ENCODE results near the gene ANO7.

ANO7 gene

DNA sequence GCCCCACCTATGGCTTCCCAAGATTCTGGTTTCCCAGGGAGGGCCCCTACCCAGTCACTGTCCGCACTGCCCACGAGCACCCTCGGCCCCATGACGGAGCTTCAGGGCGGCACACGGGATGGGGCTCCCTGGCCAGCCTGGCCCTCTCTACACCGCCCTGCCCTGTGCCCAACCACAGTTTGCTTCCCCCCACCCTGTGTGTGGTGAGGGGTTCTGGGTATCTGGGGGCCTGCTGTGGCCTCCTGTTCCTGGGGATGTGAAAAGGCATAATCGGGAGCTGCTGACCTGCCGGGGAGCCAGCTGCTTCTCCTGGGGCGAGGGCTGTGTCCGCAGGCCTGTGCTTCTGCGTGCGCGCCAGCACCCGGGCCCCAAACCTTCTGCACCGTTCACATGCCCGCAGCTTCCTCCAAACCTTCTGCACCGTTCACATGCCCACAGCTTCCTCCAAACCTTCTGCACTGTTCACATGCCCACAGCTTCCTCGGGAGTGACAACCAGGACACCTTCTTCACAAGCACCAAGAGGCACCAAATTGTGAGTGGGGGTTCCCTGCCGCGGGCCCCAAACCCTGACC lies 12.4 kb downstream of the ANO7 start:
- H3K4me2 ChIP-seq (ENCODE audit: low read length): no peak overlapping the region
- no peaks in the 10 kb centered on the region for H3K36me3 ChIP-seq (replicated peaks; ENCODE audit: low read depth, low read length)
- no peak overlapping the region for H3K27ac ChIP-seq (ENCODE audit: low read length)
- TF ChIP-seq EZH2phosphoT487 (IDR thresholded peaks at IDR 0.05; ENCODE audit: low read depth): no peak
- TF ChIP-seq, protein P1, sequence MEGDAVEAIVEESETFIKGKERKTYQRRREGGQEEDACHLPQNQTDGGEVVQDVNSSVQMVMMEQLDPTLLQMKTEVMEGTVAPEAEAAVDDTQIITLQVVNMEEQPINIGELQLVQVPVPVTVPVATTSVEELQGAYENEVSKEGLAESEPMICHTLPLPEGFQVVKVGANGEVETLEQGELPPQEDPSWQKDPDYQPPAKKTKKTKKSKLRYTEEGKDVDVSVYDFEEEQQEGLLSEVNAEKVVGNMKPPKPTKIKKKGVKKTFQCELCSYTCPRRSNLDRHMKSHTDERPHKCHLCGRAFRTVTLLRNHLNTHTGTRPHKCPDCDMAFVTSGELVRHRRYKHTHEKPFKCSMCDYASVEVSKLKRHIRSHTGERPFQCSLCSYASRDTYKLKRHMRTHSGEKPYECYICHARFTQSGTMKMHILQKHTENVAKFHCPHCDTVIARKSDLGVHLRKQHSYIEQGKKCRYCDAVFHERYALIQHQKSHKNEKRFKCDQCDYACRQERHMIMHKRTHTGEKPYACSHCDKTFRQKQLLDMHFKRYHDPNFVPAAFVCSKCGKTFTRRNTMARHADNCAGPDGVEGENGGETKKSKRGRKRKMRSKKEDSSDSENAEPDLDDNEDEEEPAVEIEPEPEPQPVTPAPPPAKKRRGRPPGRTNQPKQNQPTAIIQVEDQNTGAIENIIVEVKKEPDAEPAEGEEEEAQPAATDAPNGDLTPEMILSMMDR (IDR thresholded peaks at IDR 0.05; ENCODE audit: low read depth, low read length): no peak
- no peak overlapping the region for H3K4me3 ChIP-seq (ENCODE audit: low read length)
- H3K9ac ChIP-seq (ENCODE audit: low read length): no peak overlapping the region
- no peaks in the 10 kb centered on the region for H4K20me1 ChIP-seq (ENCODE audit: insufficient read depth, low read length)
- H3K79me2 ChIP-seq (ENCODE audit: low read length): no peaks in the 10 kb centered on the region
- no peaks in the 10 kb centered on the region for H3K4me1 ChIP-seq (ENCODE audit: low read length)
- H2AFZ ChIP-seq (ENCODE audit: low read depth, low read length): no peak overlapping the region
- no peaks in the 10 kb centered on the region for H3K27me3 ChIP-seq (ENCODE audit: low read depth, low read length)
- H3K9me3 ChIP-seq (ENCODE audit: insufficient read depth, low read length): no peaks in the 10 kb centered on the region

DNA sequence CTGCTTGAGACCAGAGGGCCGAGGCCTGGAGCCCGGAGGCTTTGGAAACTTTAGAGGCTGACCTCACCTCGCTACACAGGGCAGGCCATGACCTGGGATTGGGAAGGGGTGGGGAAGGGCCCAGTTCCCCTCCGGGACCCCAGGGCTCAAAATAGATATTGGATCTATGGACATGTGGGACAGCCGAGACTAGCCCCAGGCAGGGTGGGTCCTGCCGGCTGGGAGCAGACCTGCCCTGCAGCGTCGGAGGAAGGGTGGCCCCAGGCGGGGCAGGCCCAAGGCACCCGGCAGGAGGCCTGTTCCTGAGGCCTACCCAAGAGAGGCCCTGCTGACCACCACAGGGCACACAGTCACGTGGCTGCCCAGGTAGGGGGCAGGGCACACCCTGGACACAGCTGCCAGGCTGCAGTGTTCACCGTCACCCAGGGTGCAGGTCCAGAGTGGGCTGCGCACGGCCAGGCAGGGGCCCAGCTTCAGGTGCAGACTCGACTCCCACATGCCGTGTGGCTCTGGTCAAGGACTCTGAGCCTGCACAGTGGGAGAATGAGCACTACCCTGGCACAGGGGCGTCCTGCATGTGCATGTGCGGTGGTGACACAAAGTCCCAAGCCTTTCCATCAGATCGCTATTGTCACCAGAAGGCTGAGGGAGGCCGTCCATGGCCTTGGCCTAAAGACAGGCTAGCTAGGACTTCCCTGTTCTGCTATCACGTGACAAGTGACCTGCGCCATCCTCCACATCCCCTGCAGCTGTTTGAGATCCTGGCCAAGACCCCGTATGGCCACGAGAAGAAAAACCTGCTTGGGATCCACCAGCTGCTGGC lies 13.2 kb downstream of the ANO7 start:
- no peak overlapping the region for H2AFZ ChIP-seq (ENCODE audit: low read depth, low read length)
- H3K36me3 ChIP-seq (replicated peaks; ENCODE audit: low read depth, low read length): no peaks in the 10 kb centered on the region
- no peaks in the 10 kb centered on the region for H3K79me2 ChIP-seq (ENCODE audit: low read length)
- no peak overlapping the region for H3K9ac ChIP-seq (ENCODE audit: low read length)
- no peak overlapping the region for H3K27ac ChIP-seq (ENCODE audit: low read length)
- no peaks in the 10 kb centered on the region for H3K4me1 ChIP-seq (ENCODE audit: low read length)
- H3K4me3 ChIP-seq (ENCODE audit: low read length): no peak overlapping the region
- H3K4me2 ChIP-seq (ENCODE audit: low read length): no peak overlapping the region
- TF ChIP-seq EZH2phosphoT487 (IDR thresholded peaks at IDR 0.05; ENCODE audit: low read depth): no peak
- TF ChIP-seq, protein P1 (IDR thresholded peaks at IDR 0.05; ENCODE audit: low read depth, low read length): no peak
- no peaks in the 10 kb centered on the region for H3K27me3 ChIP-seq (ENCODE audit: low read depth, low read length)
- no peaks in the 10 kb centered on the region for H3K9me3 ChIP-seq (ENCODE audit: insufficient read depth, low read length)
- H4K20me1 ChIP-seq (ENCODE audit: insufficient read depth, low read length): no peaks in the 10 kb centered on the region

DNA sequence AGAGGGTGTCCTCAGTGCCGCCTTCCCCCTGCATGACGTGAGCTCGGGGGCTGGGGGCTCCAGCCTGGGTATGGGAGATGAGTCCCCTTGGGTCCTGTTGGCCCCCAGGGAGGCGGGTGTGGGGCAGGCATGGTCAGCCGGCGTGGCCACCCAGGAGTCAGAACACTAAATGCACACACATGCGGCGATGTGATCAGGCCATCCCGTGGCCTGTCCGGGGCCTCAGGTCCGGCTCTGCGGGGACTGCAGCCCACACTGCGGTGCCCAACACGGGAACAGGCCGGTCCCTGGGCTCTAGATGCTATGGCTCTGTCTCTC lies 13.8 kb downstream of the ANO7 start:
- Histone ChIP-seq H3K27me3 (ENCODE audit: low read depth, low read length) (no peaks in the 10 kb centered on the region), H3K9ac (ENCODE audit: low read length) (no peak overlapping the region), H3K4me3 (ENCODE audit: low read length) (no peak overlapping the region), H3K4me2 (ENCODE audit: low read length) (no peak overlapping the region), H3K9me3 (ENCODE audit: insufficient read depth, low read length) (no peaks in the 10 kb centered on the region), H2AFZ (ENCODE audit: low read depth, low read length) (no peak overlapping the region), H3K4me1 (ENCODE audit: low read length) (no peaks in the 10 kb centered on the region), H3K36me3 (replicated peaks; ENCODE audit: low read depth, low read length) (no peaks in the 10 kb centered on the region), H3K79me2 (ENCODE audit: low read length) (no peaks in the 10 kb centered on the region), H3K27ac (ENCODE audit: low read length) (no peak overlapping the region), H4K20me1 (ENCODE audit: insufficient read depth, low read length) (no peaks in the 10 kb centered on the region)
- TF ChIP-seq, protein P1 (IDR thresholded peaks at IDR 0.05; ENCODE audit: low read depth, low read length): no peak
- no peak for TF ChIP-seq EZH2phosphoT487 (IDR thresholded peaks at IDR 0.05; ENCODE audit: low read depth)

DNA sequence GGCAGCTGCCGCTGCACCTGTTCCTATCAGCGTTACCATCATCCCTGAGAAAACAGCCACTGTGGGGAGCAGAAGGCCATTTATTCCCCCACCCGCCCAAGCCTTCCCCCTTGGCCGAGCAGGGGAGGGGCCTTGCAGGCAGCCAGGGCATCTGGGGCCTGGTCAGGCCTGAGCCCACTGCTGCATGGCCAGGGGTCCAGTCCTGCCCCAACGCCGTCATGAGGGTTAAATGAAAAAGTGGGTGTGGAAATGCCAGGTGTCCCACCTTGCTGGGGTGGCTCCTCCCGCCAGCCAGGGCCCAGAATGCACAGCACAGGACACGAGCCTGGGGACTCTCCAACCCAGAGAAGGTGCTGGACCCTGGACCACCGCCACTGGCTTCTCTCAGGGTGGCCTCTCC lies 14.2 kb downstream of the ANO7 start:
- Histone ChIP-seq H3K9me3 (ENCODE audit: insufficient read depth, low read length) (no peaks in the 10 kb centered on the region), H3K4me2 (ENCODE audit: low read length) (no peak overlapping the region), H3K4me3 (ENCODE audit: low read length) (no peak overlapping the region), H3K27ac (ENCODE audit: low read length) (no peak overlapping the region), H3K27me3 (ENCODE audit: low read depth, low read length) (no peaks in the 10 kb centered on the region), H3K4me1 (ENCODE audit: low read length) (no peaks in the 10 kb centered on the region), H3K9ac (ENCODE audit: low read length) (no peak overlapping the region), H3K36me3 (replicated peaks; ENCODE audit: low read depth, low read length) (no peaks in the 10 kb centered on the region), H2AFZ (ENCODE audit: low read depth, low read length) (no peak overlapping the region), H4K20me1 (ENCODE audit: insufficient read depth, low read length) (no peaks in the 10 kb centered on the region), H3K79me2 (ENCODE audit: low read length) (no peaks in the 10 kb centered on the region)
- TF ChIP-seq, protein P1 (IDR thresholded peaks at IDR 0.05; ENCODE audit: low read depth, low read length): no peak
- TF ChIP-seq EZH2phosphoT487 (IDR thresholded peaks at IDR 0.05; ENCODE audit: low read depth): no peak

Measured in OCI-LY3 (cell line).